ENCODE measurements around the gene DAB2. TPM values are rescaled to one million over a fixed set of nuclear protein-coding genes. Genes with fewer than 3 reads are reported as not detected.
A peak's percentile ranks its signal among the peaks of the same experiment; 100 is the strongest.

The DAB2 gene
- total RNA-seq, 5 donors from 2014 or later (not counting 1 experiment from before 2014, with no cell fraction given) = 0.47 to 1.1 (median 0.78) TPM

GRCh38 chr5:39371367-39371635, 53.5 kb downstream of the DAB2 start:
- ATAC-seq (replicated peaks in 1 of 4) = no peak
- Mint-ChIP-seq H3K4me1 (no peaks in the 10 kb centered on the region), H3K4me3 (no peak overlapping the region)

GRCh38 chr5:39370555-39371366, 54.0 kb downstream of the DAB2 start:
- Histone ChIP-seq H3K4me3 (ENCODE audit: control insufficient read depth in 1 of 2, extremely low read depth in 1 of 2, low read length in 1 of 2) (no peak overlapping the region), H3K4me1 (ENCODE audit: control insufficient read depth in 1 of 2, extremely low read depth in 1 of 2, insufficient read depth in 2 of 2, low read length in 2 of 2) (no peaks in the 10 kb centered on the region), H3K27me3 (replicated peaks in 1 of 2; ENCODE audit: control insufficient read depth in 2 of 2, extremely low read depth in 1 of 2, insufficient read depth in 2 of 2, low read length in 1 of 2) (no peaks in the 10 kb centered on the region), H3K27ac (ENCODE audit: low read length) (no peak overlapping the region), H3K36me3 (ENCODE audit: control insufficient read depth in 2 of 2, extremely low read depth in 1 of 2, insufficient read depth in 1 of 2, low read length in 1 of 2) (no peaks in the 10 kb centered on the region), H3K9me3 (no peaks in the 10 kb centered on the region)
- no peaks in the 10 kb centered on the region for H3K4me1 Mint-ChIP-seq
- DNase-seq (no peak), ATAC-seq (replicated peaks in 1 of 4) (no peak)
- CTCF ChIA-PET = interaction anchor here in 1 of 2 donors (1.4 kb wide), 1 partner anchor 17 kb away, joined by 6 read pairs; no protein-coding TSS in a partner anchor
- H3K36me3 Mint-ChIP-seq = no peaks in the 10 kb centered on the region
- POLR2A ChIA-PET = no interaction called here
- no peak overlapping the region for H3K4me3 Mint-ChIP-seq
- WGBS (ENCODE audit: insufficient coverage) = 69% methylated on average over 4 of the region's 10 CpGs
- no peak overlapping the region for H3K27ac Mint-ChIP-seq
- H3K27me3 Mint-ChIP-seq = peaks cover 0 to 9% of the 10 kb centered on the region in 2 donors
- H3K9me3 Mint-ChIP-seq = no peaks in the 10 kb centered on the region

More at GRCh38 chr5:39371367-39371635, 53.5 kb downstream of the DAB2 start:
- Histone ChIP-seq H3K27ac (ENCODE audit: low read length) (no peak overlapping the region), H3K4me3 (ENCODE audit: control insufficient read depth in 1 of 2, extremely low read depth in 1 of 2, low read length in 1 of 2) (no peak overlapping the region), H3K27me3 (replicated peaks in 1 of 2; ENCODE audit: control insufficient read depth in 2 of 2, extremely low read depth in 1 of 2, insufficient read depth in 2 of 2, low read length in 1 of 2) (no peaks in the 10 kb centered on the region), H3K4me1 (ENCODE audit: control insufficient read depth in 1 of 2, extremely low read depth in 1 of 2, insufficient read depth in 2 of 2, low read length in 2 of 2) (no peaks in the 10 kb centered on the region), H3K36me3 (ENCODE audit: control insufficient read depth in 2 of 2, extremely low read depth in 1 of 2, insufficient read depth in 1 of 2, low read length in 1 of 2) (no peaks in the 10 kb centered on the region), H3K9me3 (no peaks in the 10 kb centered on the region)
- no CpG with 5 or more reads among the region's 3 CpGs for WGBS (ENCODE audit: insufficient coverage)
- no peaks in the 10 kb centered on the region for H3K9me3 Mint-ChIP-seq
- DNase-seq = peak in 1 of 35 experiments; percentile 3
- H3K27me3 Mint-ChIP-seq = peaks cover 0 to 9% of the 10 kb centered on the region in 2 donors
- ChIA-PET POLR2A (no interaction called here), CTCF (interaction anchor here in 1 of 2 donors (1.4 kb wide), 1 partner anchor 17 kb away, joined by 6 read pairs; no protein-coding TSS in a partner anchor)
- no peak overlapping the region for H3K27ac Mint-ChIP-seq
- no peaks in the 10 kb centered on the region for H3K36me3 Mint-ChIP-seq

DNA sequence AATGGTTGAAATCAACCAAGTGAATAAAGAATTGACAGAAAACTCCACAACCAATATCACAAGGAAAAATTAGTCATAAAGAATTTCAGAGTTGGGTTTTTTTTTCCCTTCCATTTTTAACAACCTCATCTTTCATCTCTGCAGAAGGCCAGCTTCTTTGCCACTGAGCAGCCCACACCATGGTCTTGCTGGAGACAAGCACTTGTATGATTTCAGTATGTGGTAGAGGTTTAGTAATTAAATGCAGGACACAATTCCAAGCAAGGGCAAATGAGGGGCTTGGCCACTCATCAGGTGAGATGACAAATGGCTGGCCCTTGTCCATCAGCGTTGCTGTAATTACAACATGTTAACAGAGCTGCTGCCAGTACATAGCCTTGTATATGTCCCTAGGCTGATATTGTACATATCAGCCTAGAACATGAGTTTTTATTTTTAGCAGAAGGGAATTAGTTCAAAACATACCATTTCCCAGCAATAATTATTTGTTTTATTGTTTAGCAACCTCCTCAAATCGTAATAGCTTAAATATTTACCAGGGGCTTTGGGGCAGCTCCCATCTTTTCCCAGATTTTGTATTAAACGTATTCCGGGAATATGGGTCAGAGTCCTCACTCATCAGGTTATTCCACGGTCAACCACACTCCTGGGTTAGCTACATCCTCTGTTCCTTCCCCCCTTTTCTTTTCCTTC, 55.5 kb downstream of the DAB2 start:
- peaks cover 0 to 9% of the 10 kb centered on the region in 2 donors for H3K27me3 Mint-ChIP-seq
- H3K4me3 ChIP-seq (ENCODE audit: control insufficient read depth in 1 of 2, extremely low read depth in 1 of 2, low read length in 1 of 2) = no peak overlapping the region
- H3K9me3 ChIP-seq = no peaks in the 10 kb centered on the region
- H3K4me3 Mint-ChIP-seq = no peak overlapping the region
- no peak overlapping the region for H3K27ac Mint-ChIP-seq
- no peaks in the 10 kb centered on the region for H3K9me3 Mint-ChIP-seq
- no peaks in the 10 kb centered on the region for H3K4me1 Mint-ChIP-seq
- H3K4me1 ChIP-seq (ENCODE audit: control insufficient read depth in 1 of 2, extremely low read depth in 1 of 2, insufficient read depth in 2 of 2, low read length in 2 of 2) = no peaks in the 10 kb centered on the region
- H3K27ac ChIP-seq (ENCODE audit: low read length) = no peak overlapping the region
- H3K27me3 ChIP-seq (replicated peaks in 1 of 2; ENCODE audit: control insufficient read depth in 2 of 2, extremely low read depth in 1 of 2, insufficient read depth in 2 of 2, low read length in 1 of 2) = no peaks in the 10 kb centered on the region
- CTCF ChIA-PET = interaction anchor here (0.6 kb wide), 2 partner anchors 221 to 405 kb away, joined by 3 to 6 read pairs; no protein-coding TSS in a partner anchor
- no peak for ATAC-seq (replicated peaks in 1 of 4)
- no peaks in the 10 kb centered on the region for H3K36me3 ChIP-seq (ENCODE audit: control insufficient read depth in 2 of 2, extremely low read depth in 1 of 2, insufficient read depth in 1 of 2, low read length in 1 of 2)
- no peak for DNase-seq
- POLR2A ChIA-PET = no interaction called here
- H3K36me3 Mint-ChIP-seq = no peaks in the 10 kb centered on the region
- 96% methylated on average over 3 of the region's 5 CpGs for WGBS (ENCODE audit: insufficient coverage)

GRCh38 chr5:39368116-39368515, 56.7 kb downstream of the DAB2 start:
- ChIA-PET CTCF (no interaction called here), POLR2A (no interaction called here)
- Histone ChIP-seq H3K27ac (ENCODE audit: low read length) (no peak overlapping the region), H3K27me3 (replicated peaks in 1 of 2; ENCODE audit: control insufficient read depth in 2 of 2, extremely low read depth in 1 of 2, insufficient read depth in 2 of 2, low read length in 1 of 2) (no peaks in the 10 kb centered on the region), H3K9me3 (no peaks in the 10 kb centered on the region), H3K4me3 (ENCODE audit: control insufficient read depth in 1 of 2, extremely low read depth in 1 of 2, low read length in 1 of 2) (no peak overlapping the region), H3K4me1 (ENCODE audit: control insufficient read depth in 1 of 2, extremely low read depth in 1 of 2, insufficient read depth in 2 of 2, low read length in 2 of 2) (no peaks in the 10 kb centered on the region), H3K36me3 (ENCODE audit: control insufficient read depth in 2 of 2, extremely low read depth in 1 of 2, insufficient read depth in 1 of 2, low read length in 1 of 2) (no peaks in the 10 kb centered on the region)
- peaks cover 0 to 9% of the 10 kb centered on the region in 2 donors for H3K27me3 Mint-ChIP-seq
- no peak for DNase-seq
- no peaks in the 10 kb centered on the region for H3K9me3 Mint-ChIP-seq
- no peaks in the 10 kb centered on the region for H3K4me1 Mint-ChIP-seq
- no peaks in the 10 kb centered on the region for H3K36me3 Mint-ChIP-seq
- no peak overlapping the region for H3K27ac Mint-ChIP-seq
- no peak overlapping the region for H3K4me3 Mint-ChIP-seq
- no peak for ATAC-seq (replicated peaks in 1 of 4)
- WGBS (ENCODE audit: insufficient coverage) = no CpG with 5 or more reads among the region's 4 CpGs

GRCh38 chr5:39367711-39368110, 57.1 kb downstream of the DAB2 start:
- ChIA-PET CTCF (no interaction called here), POLR2A (no interaction called here)
- ATAC-seq (replicated peaks in 1 of 4) = no peak
- H3K27ac ChIP-seq (ENCODE audit: low read length) = no peak overlapping the region
- H3K4me3 Mint-ChIP-seq = no peak overlapping the region
- DNase-seq = no peak
- WGBS (ENCODE audit: insufficient coverage) = no CpG with 5 or more reads among the region's 3 CpGs
- no peaks in the 10 kb centered on the region for H3K4me1 Mint-ChIP-seq
- H3K27ac Mint-ChIP-seq = no peak overlapping the region
- no peaks in the 10 kb centered on the region for H3K9me3 Mint-ChIP-seq
- no peak overlapping the region for H3K4me3 ChIP-seq (ENCODE audit: control insufficient read depth in 1 of 2, extremely low read depth in 1 of 2, low read length in 1 of 2)
- H3K27me3 Mint-ChIP-seq = peaks cover 0 to 9% of the 10 kb centered on the region in 2 donors
- no peaks in the 10 kb centered on the region for H3K9me3 ChIP-seq
- H3K27me3 ChIP-seq (replicated peaks in 1 of 2; ENCODE audit: control insufficient read depth in 2 of 2, extremely low read depth in 1 of 2, insufficient read depth in 2 of 2, low read length in 1 of 2) = no peaks in the 10 kb centered on the region
- H3K4me1 ChIP-seq (ENCODE audit: control insufficient read depth in 1 of 2, extremely low read depth in 1 of 2, insufficient read depth in 2 of 2, low read length in 2 of 2) = no peaks in the 10 kb centered on the region
- H3K36me3 ChIP-seq (ENCODE audit: control insufficient read depth in 2 of 2, extremely low read depth in 1 of 2, insufficient read depth in 1 of 2, low read length in 1 of 2) = no peaks in the 10 kb centered on the region
- no peaks in the 10 kb centered on the region for H3K36me3 Mint-ChIP-seq

DNA sequence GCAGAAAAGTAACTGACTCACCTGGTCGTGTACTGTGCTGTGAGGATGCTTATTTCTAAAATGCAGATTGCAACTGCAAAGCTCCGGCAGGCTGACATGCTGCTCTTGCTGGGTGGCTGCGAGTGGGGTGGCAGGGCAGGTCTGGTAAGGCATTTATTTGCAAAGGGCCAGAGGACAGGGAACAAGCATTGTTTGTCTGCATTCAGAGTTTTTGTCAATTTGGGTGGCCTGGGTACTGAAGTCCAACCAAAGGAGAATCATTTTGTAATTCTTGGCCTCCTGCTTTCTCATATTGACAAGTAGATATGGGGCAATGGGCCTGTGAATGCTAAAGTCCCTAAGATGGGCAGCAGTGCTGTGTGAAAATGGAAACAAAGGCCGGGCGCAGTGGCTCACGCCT, 60.4 kb downstream of the DAB2 start, which contains the start of gene C9:
Gene C9 (minus strand): TSS at position 129 of the 400 bp plus-strand sequence. CDS start 31 bp downstream, at position 98.
- WGBS (ENCODE audit: insufficient coverage) = 82% methylated on average over 3 of the region's 6 CpGs
- no peaks in the 10 kb centered on the region for H3K36me3 Mint-ChIP-seq
- H3K9me3 Mint-ChIP-seq = peaks cover 0 to under 1% (median 0%) of the 10 kb centered on the region in 3 donors
- no peaks in the 10 kb centered on the region for H3K9me3 ChIP-seq
- H3K4me1 ChIP-seq (ENCODE audit: control insufficient read depth in 1 of 2, extremely low read depth in 1 of 2, insufficient read depth in 2 of 2, low read length in 2 of 2) = no peaks in the 10 kb centered on the region
- H3K4me1 Mint-ChIP-seq = peaks cover 0 to 2% (median 0%) of the 10 kb centered on the region in 3 donors
- no peak within 1 kb of the TSS for H3K4me3 Mint-ChIP-seq
- no peak for DNase-seq
- H3K27ac Mint-ChIP-seq = no peak within 1 kb of the TSS
- ChIA-PET CTCF (no interaction called here), POLR2A (interaction anchor here in 1 of 2 donors (0.5 kb wide), 1 partner anchor 199 kb away, joined by 3 read pairs; no protein-coding TSS in a partner anchor)
- no peak for ATAC-seq (replicated peaks in 1 of 4)
- H3K36me3 ChIP-seq (ENCODE audit: control insufficient read depth in 2 of 2, extremely low read depth in 1 of 2, insufficient read depth in 1 of 2, low read length in 1 of 2) = no peaks in the 10 kb centered on the region
- H3K27me3 ChIP-seq (replicated peaks in 1 of 2; ENCODE audit: control insufficient read depth in 2 of 2, extremely low read depth in 1 of 2, insufficient read depth in 2 of 2, low read length in 1 of 2) = no peaks in the 10 kb centered on the region
- no peak within 1 kb of the TSS for H3K27ac ChIP-seq (ENCODE audit: low read length)
- peaks cover 0 to 9% of the 10 kb centered on the region in 2 donors for H3K27me3 Mint-ChIP-seq
- H3K4me3 ChIP-seq (ENCODE audit: control insufficient read depth in 1 of 2, extremely low read depth in 1 of 2, low read length in 1 of 2) = no peak within 1 kb of the TSS
